Upper lobe of left lung (tissue), 4 donors: ENCODE measurements around the gene ITPR2.

ENCODE experiments used
- CTCF ChIP-seq, 6 experiments: fragments of 450-650 bp in 4 of 6; fragments of 200-600 bp in 2 of 6; sonication (generic) in 2 of 6; IDR thresholded peaks; one replicate each; pipeline ENCODE4 v1.5.1; 2016 to 2019; ENCODE audit warnings: antibody characterized with exemption in 6 of 6
- EP300 ChIP-seq, 4 donors: sonication (generic); formaldehyde crosslinking; IDR thresholded peaks; one replicate each; pipeline ENCODE4 v1.5.1; 2017; ENCODE audit warnings: antibody characterized with exemption in 4 of 4, control low read depth in 2 of 4
- POLR2A ChIP-seq, 4 donors: fragments of 450-650 bp; IDR thresholded peaks; one replicate each; pipeline ENCODE4 v1.5.1; 2016 to 2017; ENCODE audit warnings: antibody characterized with exemption in 4 of 4, mild to moderate bottlenecking in 2 of 4
- POLR2AphosphoS5 ChIP-seq, 2 donors: sonication (generic); formaldehyde crosslinking; IDR thresholded peaks; one replicate each; pipeline ENCODE4 v1.5.1; 2017; ENCODE audit warnings: antibody characterized with exemption in 2 of 2

- TF ChIP-seq CTCF (IDR thresholded peaks at IDR 0.05), result no peak
- TF ChIP-seq POLR2AphosphoS5 (IDR thresholded peaks at IDR 0.05), result no peak
- TF ChIP-seq POLR2A (IDR thresholded peaks at IDR 0.05), result no peak
- no peak for TF ChIP-seq EP300 (IDR thresholded peaks at IDR 0.05)
Measured at GRCh38 chr12:26694402-26694801, 138.6 kb downstream of the ITPR2 start.
